Aorta (tissue), 5 donors: ENCODE data around the gene CHD9NB. TPM values are rescaled to one million over a fixed set of nuclear protein-coding genes. Genes with fewer than 3 reads are reported as not detected.

Experiments used
- ATAC-seq: fragments of 200-7000 bp; cut with Tn5 transposase; one replicate; pipeline ENCODE4 v1.9.1; 2022; ENCODE audit warnings: moderate library complexity; ENCODE audit not compliant: low FRiP score
- DNase-seq, 2 donors: peaks; one replicate each; pipeline ENCODE4 v3.0.0-alpha.2; 2020
- H3K27ac ChIP-seq, 2 donors: one replicate each; pipeline ENCODE4 v1.5.1; 2013; ENCODE audit warnings: low read length in 2 of 2, mild to moderate bottlenecking in 2 of 2, moderate library complexity in 2 of 2, control low read depth in 1 of 2, inconsistent platforms in 1 of 2, low read depth in 1 of 2
- H3K27me3 ChIP-seq, 2 donors: one replicate each; pipeline ENCODE4 v1.6.1; 2013; ENCODE audit warnings: control low read depth in 1 of 2, low read length in 1 of 2, mild to moderate bottlenecking in 1 of 2, moderate library complexity in 1 of 2; ENCODE audit not compliant: insufficient read depth in 2 of 2, control insufficient read depth in 1 of 2
- H3K36me3 ChIP-seq, 2 donors: one replicate each; pipeline ENCODE4 v1.6.1; 2013; ENCODE audit warnings: control low read depth in 1 of 2, low read length in 1 of 2, mild to moderate bottlenecking in 1 of 2; ENCODE audit not compliant: insufficient read depth in 2 of 2, control insufficient read depth in 1 of 2
- H3K4me1 ChIP-seq, 2 donors: one replicate each; pipeline ENCODE4 v1.6.1; 2013; ENCODE audit warnings: low read length in 2 of 2, control low read depth in 1 of 2, mild to moderate bottlenecking in 1 of 2, moderate library complexity in 1 of 2; ENCODE audit not compliant: insufficient read depth in 2 of 2, control insufficient read depth in 1 of 2
- H3K4me3 ChIP-seq, 2 donors: one replicate each; pipeline ENCODE4 v1.5.1; 2013; ENCODE audit warnings: low read length in 2 of 2, control low read depth in 1 of 2, mild to moderate bottlenecking in 1 of 2
- H3K9me3 ChIP-seq: one replicate; pipeline ENCODE4 v1.6.1; 2013; ENCODE audit warnings: mild to moderate bottlenecking, low read length; ENCODE audit not compliant: control insufficient read depth
- WGBS, 2 donors: extraction: QIAGEN DNeasy Blood & Tissue Kit; methylation state at CpG; one replicate each; pipeline ENCODE4 v1.1.7; 2013; 5-methylcytosine and 5-hydroxymethylcytosine counted together
- intact Hi-C, 2 donors: fragments of 100-400 bp; cut with DNase I; formaldehyde crosslinking; loops; one replicate each; pipeline versions ENCODE4 v1.14.2 to v1.15.0; 2022
- polyA plus RNA-seq, 2 donors: library from polyadenylated mRNA; stranded (reverse); fragments of 200-250 nt; gene quantifications; one replicate each; pipeline ENCODE4 v1.2.3, GENCODE V29; 2013
- total RNA-seq, 2 donors: library from RNA; stranded (reverse); fragmentation: NEBNext Ultra II Directional; extraction: Animal tissue kit (Norgen Biotek cat#: 25700); gene quantifications; one replicate each; pipeline ENCODE4 v1.2.1, GENCODE V29; 2021
- donor health status: healthy with polysubstance abuse.
- donor health status: Bipolar disorder and iron deficiency.
- donor health status: DM: no; HTN: no; CAD: no.
- donor health status: DM: no; HTN: no; CAD: no.
- donor health status: DM: yes; HTN: yes; CAD: no.

CHD9NB gene
- total and polyA plus RNA-seq, 4 donors, result 0.36 to 2.3 (median 1.0) TPM

DNA sequence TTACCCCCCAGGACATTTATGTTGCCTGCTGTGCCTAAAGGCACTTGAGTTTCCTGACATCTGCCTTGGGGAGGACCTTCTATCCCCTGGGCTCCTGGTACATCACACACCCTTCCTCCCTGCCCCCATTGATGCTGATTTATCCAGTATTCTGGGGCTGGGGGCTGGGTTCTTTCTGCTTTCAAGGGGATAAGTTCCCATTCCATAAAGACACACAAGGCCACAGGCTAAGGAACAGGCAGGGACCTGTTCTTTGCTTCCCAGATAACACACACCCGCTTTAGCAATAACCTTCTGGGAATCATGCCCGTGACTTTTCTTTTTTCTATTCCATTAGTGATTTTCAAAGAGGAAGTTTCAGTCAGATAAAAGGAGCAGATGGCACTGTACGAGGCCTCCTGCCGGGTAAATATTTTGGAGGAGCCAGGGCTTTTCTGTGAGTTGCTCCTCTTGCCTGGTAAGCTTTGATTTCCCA is 32.7 kb upstream of the CHD9NB start:
- no peaks in the 10 kb centered on the region for H3K9me3 ChIP-seq
- intact Hi-C loops, result no loop called here
- H3K36me3 ChIP-seq, result no peaks in the 10 kb centered on the region
- H3K4me3 ChIP-seq, result no peak overlapping the region
- no peak overlapping the region for H3K27ac ChIP-seq
- no peaks in the 10 kb centered on the region for H3K27me3 ChIP-seq
- no peak for DNase-seq
- 36 to 40% methylated on average over 4 of the region's 4 CpGs for WGBS, 2 donors
- ATAC-seq, result peak; percentile 15
- H3K4me1 ChIP-seq, result peaks cover 5 to 6% of the 10 kb centered on the region in 2 donors

DNA sequence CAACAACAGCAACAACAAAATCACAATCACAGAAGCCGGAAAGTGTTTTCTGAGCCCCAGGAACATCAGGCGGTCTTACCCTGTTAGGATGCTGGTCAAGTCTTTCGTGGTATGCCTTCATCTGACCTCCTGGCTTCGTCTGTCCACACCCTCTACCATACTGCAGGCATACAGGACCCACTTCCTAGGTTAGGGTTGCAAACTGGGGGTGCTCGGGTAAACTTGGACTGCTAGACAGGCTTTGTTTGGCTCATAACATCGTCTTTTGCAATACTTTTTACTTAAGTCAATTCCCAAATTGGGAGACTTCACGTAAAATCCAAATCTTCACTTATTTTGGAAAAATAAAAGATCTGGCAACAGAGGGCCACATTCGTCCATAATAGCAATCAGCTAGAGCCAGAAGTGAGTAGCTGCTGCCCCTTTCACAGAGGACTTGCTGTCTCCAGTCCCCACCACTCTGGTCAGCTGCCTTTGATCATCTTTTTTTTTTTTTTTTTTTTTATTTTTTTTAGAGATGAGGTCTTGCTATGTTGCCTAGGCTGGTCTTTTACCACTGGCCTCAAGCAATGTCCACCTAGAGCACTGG is 32.1 kb upstream of the CHD9NB start:
- 57 to 60% methylated on average over 8 of the region's 8 CpGs for WGBS, 2 donors
- intact Hi-C loops, result no loop called here

DNA sequence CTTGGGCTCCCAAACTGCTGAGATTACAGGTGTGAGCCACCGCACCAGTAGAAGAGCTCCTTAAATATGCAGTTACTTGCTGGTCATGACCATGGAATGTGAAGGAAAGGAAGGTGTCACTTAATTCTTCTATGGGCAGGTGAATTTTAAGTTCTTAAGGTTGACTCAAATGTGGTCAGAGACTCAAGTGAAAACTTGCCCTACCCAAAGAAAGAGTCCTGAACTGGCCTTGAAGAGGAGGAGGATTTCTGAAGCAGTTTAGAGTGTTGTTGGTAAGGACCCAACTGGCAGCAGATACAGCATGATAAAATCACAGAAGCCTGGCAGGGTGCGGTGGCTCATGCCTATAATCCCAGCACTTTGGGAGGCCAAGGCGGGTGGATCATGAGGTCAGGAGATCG is 31.4 kb upstream of the CHD9NB start:
- ATAC-seq (no peak), DNase-seq (no peak)
- no peak overlapping the region for H3K4me3 ChIP-seq
- 42 to 51% methylated on average over 4 of the region's 4 CpGs for WGBS, 2 donors
- intact Hi-C loops, result no loop called here
- no peak overlapping the region for H3K27ac ChIP-seq
- no peaks in the 10 kb centered on the region for H3K9me3 ChIP-seq
- no peaks in the 10 kb centered on the region for H3K36me3 ChIP-seq
- H3K4me1 ChIP-seq, result peaks cover 5 to 7% of the 10 kb centered on the region in 2 donors
- H3K27me3 ChIP-seq, result no peaks in the 10 kb centered on the region

More for the DNA sequence above, 32.1 kb upstream of the CHD9NB start:
- H3K9me3 ChIP-seq, result no peaks in the 10 kb centered on the region
- DNase-seq (no peak), ATAC-seq (peak; percentile 74)
- no peak overlapping the region for H3K27ac ChIP-seq
- H3K27me3 ChIP-seq, result no peaks in the 10 kb centered on the region
- no peak overlapping the region for H3K4me3 ChIP-seq
- no peaks in the 10 kb centered on the region for H3K36me3 ChIP-seq
- peaks cover 5% of the 10 kb centered on the region in 2 donors for H3K4me1 ChIP-seq

DNA sequence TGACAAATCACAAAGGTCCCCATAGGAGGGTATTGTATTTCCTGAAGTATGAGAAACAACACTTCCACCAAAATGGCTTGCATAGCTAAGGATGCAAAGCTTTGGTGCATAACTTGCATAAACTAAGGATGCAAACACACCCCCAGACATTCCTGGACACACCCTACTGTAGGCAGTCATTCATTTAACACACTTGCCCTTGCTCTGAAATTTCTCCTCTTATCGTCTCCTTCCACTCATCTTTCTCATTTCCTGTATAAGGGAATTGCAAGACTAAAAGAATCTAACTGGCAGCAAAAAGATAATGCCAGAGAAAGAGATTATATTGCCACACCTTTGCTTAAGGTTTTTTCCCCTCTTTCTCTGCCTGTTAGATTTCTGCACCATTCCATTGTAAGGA is 30.4 kb upstream of the CHD9NB start:
- Histone ChIP-seq H3K27ac (no peak overlapping the region), H3K27me3 (no peaks in the 10 kb centered on the region), H3K4me1 (peaks cover 5 to 7% of the 10 kb centered on the region in 2 donors), H3K4me3 (no peak overlapping the region), H3K36me3 (no peaks in the 10 kb centered on the region), H3K9me3 (no peaks in the 10 kb centered on the region)
- ATAC-seq (no peak), DNase-seq (no peak)
- intact Hi-C loops, result no loop called here
- 81% methylated on average over 1 of the region's 1 CpG for WGBS, 2 donors

DNA sequence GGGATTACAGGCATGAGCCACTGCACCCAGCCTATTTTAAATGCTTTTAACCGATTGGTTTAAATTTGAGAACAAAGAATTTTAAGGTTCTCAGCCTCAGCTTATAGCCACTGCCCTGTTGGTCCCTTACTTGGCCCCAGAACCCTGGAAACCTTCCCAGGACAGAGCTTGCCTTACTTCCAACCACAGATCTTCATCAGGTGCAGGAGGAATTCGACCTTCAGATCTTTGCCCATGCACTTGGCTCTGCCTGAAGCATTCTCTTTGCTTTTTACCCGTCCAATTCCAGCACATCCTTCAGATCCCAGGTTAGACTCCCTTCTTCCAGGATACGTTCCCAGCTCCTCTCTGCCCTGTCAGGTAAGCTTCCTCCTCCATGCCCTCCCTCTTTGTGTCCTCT is 29.8 kb upstream of the CHD9NB start:
- DNase-seq, result no peak
- intact Hi-C loops, result no loop called here
- Histone ChIP-seq H3K27me3 (no peaks in the 10 kb centered on the region), H3K27ac (no peak overlapping the region), H3K36me3 (no peaks in the 10 kb centered on the region), H3K4me3 (no peak overlapping the region), H3K4me1 (peaks cover 5 to 7% of the 10 kb centered on the region in 2 donors), H3K9me3 (no peaks in the 10 kb centered on the region)
- WGBS, 2 donors, result 88 to 90% methylated on average over 4 of the region's 4 CpGs
- ATAC-seq, result no peak

DNA sequence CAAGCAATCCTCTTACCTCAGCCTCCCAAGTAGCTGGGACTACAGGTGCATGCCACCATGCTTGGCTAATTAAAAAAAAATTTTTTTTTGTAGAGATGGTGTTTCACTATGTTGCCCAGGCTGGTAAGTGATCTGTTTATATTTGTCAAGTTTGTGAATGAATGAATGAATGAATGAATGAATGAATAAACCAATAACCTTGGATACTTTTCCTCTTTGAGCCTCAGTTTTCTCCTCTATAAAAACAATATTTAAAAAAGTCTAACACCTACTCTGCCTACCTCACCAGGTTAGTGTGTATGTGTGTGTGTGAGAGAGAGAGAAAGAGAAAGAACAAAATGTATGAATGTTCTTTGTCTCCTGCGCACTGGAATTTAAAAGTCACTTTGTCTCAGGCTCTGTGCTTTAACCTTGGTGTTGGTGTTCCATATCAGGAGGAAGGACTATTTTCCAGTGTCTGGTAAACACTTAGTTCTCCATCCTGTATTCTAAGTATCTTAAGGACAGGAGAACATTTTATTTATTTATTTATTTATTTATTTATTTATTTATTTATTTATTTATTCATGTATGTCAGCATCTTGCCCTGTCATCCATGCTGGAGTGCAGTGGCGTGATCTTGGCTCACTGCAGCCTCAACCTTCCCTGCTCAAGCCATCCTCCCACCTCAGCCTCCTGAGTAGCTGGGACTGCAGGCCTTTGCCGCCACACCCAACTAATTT is 29.1 kb upstream of the CHD9NB start:
- intact Hi-C loops, result no loop called here
- Histone ChIP-seq H3K36me3 (no peaks in the 10 kb centered on the region), H3K9me3 (no peaks in the 10 kb centered on the region), H3K4me1 (peaks cover 5 to 7% of the 10 kb centered on the region in 2 donors), H3K27me3 (no peaks in the 10 kb centered on the region), H3K27ac (no peak overlapping the region), H3K4me3 (no peak overlapping the region)
- ATAC-seq (no peak), DNase-seq (no peak)
- 95 to 97% methylated on average over 3 of the region's 3 CpGs for WGBS, 2 donors

DNA sequence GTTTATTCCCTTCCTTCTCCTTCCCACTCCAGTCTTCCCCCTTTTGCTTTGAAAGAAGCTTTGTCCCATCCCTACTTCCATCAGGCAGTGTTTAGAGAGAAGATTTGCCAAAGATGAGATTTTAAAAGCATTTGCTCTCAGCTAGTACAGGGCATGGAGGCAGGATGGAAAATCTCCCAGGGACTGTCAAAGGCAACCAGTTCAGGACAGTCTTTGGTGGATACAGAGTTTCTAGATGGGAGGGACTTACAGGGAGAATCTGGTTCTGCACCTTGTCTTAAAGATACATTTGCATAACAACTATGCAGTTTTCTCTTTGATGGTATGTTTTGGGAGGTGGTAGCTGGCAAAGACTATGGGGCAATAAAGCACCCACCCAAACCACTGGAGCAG is 28.3 kb upstream of the CHD9NB start:
- Histone ChIP-seq H3K36me3 (no peaks in the 10 kb centered on the region), H3K27ac (peak overlapping the region; percentile 11 to 94), H3K27me3 (no peaks in the 10 kb centered on the region), H3K9me3 (no peaks in the 10 kb centered on the region), H3K4me1 (peaks cover 5 to 6% of the 10 kb centered on the region in 2 donors), H3K4me3 (no peak overlapping the region)
- intact Hi-C loops, result no loop called here
- ATAC-seq (peak; percentile 26), DNase-seq (no peak)

DNA sequence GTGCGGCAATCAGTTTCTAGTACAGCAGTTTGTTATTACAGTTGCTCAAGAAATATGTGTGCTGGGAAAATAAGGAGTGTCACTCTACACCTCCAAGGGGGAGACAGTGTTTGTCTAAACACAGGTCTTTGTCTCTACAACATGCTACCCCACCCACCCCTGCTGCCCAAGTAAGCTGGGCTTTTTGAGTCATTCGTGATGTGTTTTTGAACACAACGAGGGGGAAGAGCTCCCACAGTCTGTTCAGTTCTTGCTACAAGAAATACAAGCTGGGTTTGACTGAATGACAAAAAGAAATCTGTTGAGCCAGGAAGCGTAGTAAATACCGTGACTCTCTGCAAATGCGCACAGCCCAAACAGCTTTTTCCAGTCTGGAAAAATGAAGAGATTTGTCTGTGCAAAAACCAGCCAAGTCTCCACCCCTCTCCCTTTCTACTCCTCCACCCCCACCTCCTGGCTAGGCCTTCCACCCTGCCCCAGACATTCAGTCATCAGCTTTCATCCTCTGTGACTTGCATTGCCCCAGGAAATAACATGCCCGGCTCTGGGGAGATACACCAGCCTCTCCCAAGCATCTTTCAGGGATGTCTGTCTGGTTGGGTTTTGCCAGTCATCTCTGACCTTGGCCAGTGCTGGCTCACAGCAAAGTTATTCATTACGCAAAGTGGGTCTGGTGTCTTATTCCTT is 27.8 kb upstream of the CHD9NB start:
- DNase-seq (peak in 1 of 2 donors; percentile 72), ATAC-seq (peak; percentile 81)
- WGBS, 2 donors, result 10 to 14% methylated on average over 8 of the region's 8 CpGs
- Histone ChIP-seq H3K27me3 (no peaks in the 10 kb centered on the region), H3K4me1 (peaks cover 3 to 5% of the 10 kb centered on the region in 2 donors), H3K9me3 (no peaks in the 10 kb centered on the region), H3K36me3 (no peaks in the 10 kb centered on the region), H3K4me3 (no peak overlapping the region), H3K27ac (peak overlapping the region; percentile 11 to 94)
- intact Hi-C loops, result no loop called here
